Adrenal gland (tissue), 12 donors: Measurements from ENCODE around the gene GALNT9. TPM values are rescaled to one million over a fixed set of nuclear protein-coding genes. Genes with fewer than 3 reads are reported as not detected.

ENCODE experiments used
- DNase-seq, 7 donors: peaks; one replicate each; pipeline ENCODE4 v3.0.0-alpha.2; 2019 to 2020
- H3K27ac ChIP-seq, 5 donors: fragments of 200-600 bp; sonication (generic) in 4 of 5; 1 replicate in 3 of 5; 2 replicates in 2 of 5; pipeline versions ENCODE4 v1.5.1 to v1.8.0; 2016 to 2020; ENCODE audit warnings: mild to moderate bottlenecking in 1 of 5
- H3K27me3 ChIP-seq: fragments of 200-600 bp; 2 replicates; pipeline ENCODE4 v1.8.0; 2021
- H3K36me3 ChIP-seq, 2 donors: fragments of 200-600 bp; replicated peaks in 1 of 2; 1 replicate in 1 of 2; 2 replicates in 1 of 2; pipeline versions ENCODE4 v1.5.1 to v1.8.0; 2018 to 2022
- H3K4me1 ChIP-seq, 2 donors: fragments of 200-600 bp; replicated peaks in 1 of 2; 1 replicate in 1 of 2; 2 replicates in 1 of 2; pipeline versions ENCODE4 v1.5.1 to v1.8.0; 2018 to 2021
- H3K4me3 ChIP-seq, 4 donors: fragments of 200-600 bp; sonication (generic) in 3 of 4; one replicate each; pipeline ENCODE4 v1.5.1; 2016 to 2018
- H3K9me3 ChIP-seq, 3 donors: fragments of 200-600 bp; sonication (generic) in 1 of 3; replicated peaks in 1 of 3; 1 replicate in 2 of 3; 2 replicates in 1 of 3; pipeline versions ENCODE4 v1.5.1 to v1.8.0; 2016 to 2021
- CTCF ChIP-seq, 6 experiments: fragments of 450-650 bp in 4 of 6; fragments of 200-600 bp in 2 of 6; sonication (generic) in 1 of 6; IDR thresholded peaks; 1 replicate in 5 of 6; 2 replicates in 1 of 6; pipeline versions ENCODE4 v1.5.1 to v1.8.0; 2016 to 2021; ENCODE audit warnings: antibody characterized with exemption in 6 of 6, mild to moderate bottlenecking in 2 of 6, moderate library complexity in 1 of 6
- POLR2A ChIP-seq, 2 donors: fragments of 450-650 bp; IDR thresholded peaks; one replicate each; pipeline ENCODE4 v1.6.1; 2017; ENCODE audit warnings: antibody characterized with exemption in 2 of 2, mild to moderate bottlenecking in 2 of 2, moderate library complexity in 1 of 2
- WGBS, 4 donors: extraction: QIAGEN DNeasy Blood & Tissue Kit in 2 of 4; methylation state at CpG; one replicate each; pipeline versions ENCODE4 v1.1.5 to v1.1.7; 2013 to 2017; 5-methylcytosine and 5-hydroxymethylcytosine counted together
- intact Hi-C, 2 donors: fragments of 100-400 bp; cut with DNase I; formaldehyde crosslinking; loops; one replicate each; pipeline versions ENCODE4 v1.14.1 to v1.15.0; 2022 to 2023
- polyA plus RNA-seq, 3 donors: library from polyadenylated mRNA; stranded (reverse); fragments of 200-250 nt in 2 of 3; fragments of 350-450 nt in 1 of 3; fragmentation: Illumina TruSeq in 1 of 3; extraction: RNeasy Lipid Tissue Mini Kit (QIAGEN cat#74804) in 1 of 3; gene quantifications; one replicate each; pipeline ENCODE4 v1.2.3, GENCODE V29; 2013 to 2014
- total RNA-seq, 9 donors: library from RNA; depleted of rRNA in 4 of 9; stranded (reverse); fragments of >200 nt in 4 of 9; fragments of 120-200 nt in 1 of 9; fragmentation: NEBNext Ultra II Directional in 1 of 9; extraction: Animal tissue kit (Norgen Biotek cat#: 25700) in 1 of 9; gene quantifications; one replicate each; pipeline versions ENCODE4 v1.1.0 to v1.2.4, GENCODE V29; 2013 to 2023
- donor health status: healthy with polysubstance abuse.
- donor health status: Bipolar disorder and iron deficiency.
- donor health status: DM: yes; HTN: yes; CAD: no.
- donor health status: DM: no; HTN: no; CAD: no.
- donor health status: DM: no; HTN: no; CAD: no.
- donor health status: DM: yes; HTN: yes; CAD: no.

The GALNT9 gene
- total and polyA plus RNA-seq, 12 donors, result 0.44 to 7.8 (median 1.2) TPM; not detected in 1

- TF ChIP-seq POLR2A (IDR thresholded peaks at IDR 0.05), result no peak
- no peak for TF ChIP-seq CTCF (IDR thresholded peaks at IDR 0.05)
- Histone ChIP-seq H3K36me3 (no peaks in the 10 kb centered on the region), H3K27me3 (peaks cover 9% of the 10 kb centered on the region), H3K4me1 (no peaks in the 10 kb centered on the region), H3K9me3 (no peaks in the 10 kb centered on the region), H3K4me3 (no peak overlapping the region), H3K27ac (no peak overlapping the region)
- intact Hi-C loops, result no loop called here
- no peak for DNase-seq
- WGBS, 4 donors, result 87 to 89% (median 88%) methylated on average over 18 to 21 of the region's 21 CpGs
These were observed 147.1 kb downstream of the GALNT9 start for GRCh38 chr12:132182206-132182710.

- no peaks in the 10 kb centered on the region for H3K4me1 ChIP-seq
- TF ChIP-seq POLR2A (IDR thresholded peaks at IDR 0.05), result no peak
- no peak for TF ChIP-seq CTCF (IDR thresholded peaks at IDR 0.05)
- no peaks in the 10 kb centered on the region for H3K9me3 ChIP-seq
- intact Hi-C loops, result no loop called here
- no peak overlapping the region for H3K4me3 ChIP-seq
- peaks cover 13% of the 10 kb centered on the region for H3K27me3 ChIP-seq
- WGBS, 4 donors, result 72 to 79% (median 76%) methylated on average over 17 to 33 of the region's 33 CpGs
- no peak for DNase-seq
- H3K36me3 ChIP-seq, result no peaks in the 10 kb centered on the region
- no peak overlapping the region for H3K27ac ChIP-seq
These were observed 147.7 kb downstream of the GALNT9 start for GRCh38 chr12:132181570-132182200.

- TF ChIP-seq CTCF (IDR thresholded peaks at IDR 0.05), result no peak
- no peak for TF ChIP-seq POLR2A (IDR thresholded peaks at IDR 0.05)
- DNase-seq, result no peak
- Histone ChIP-seq H3K4me3 (no peak overlapping the region), H3K27me3 (peaks cover 18% of the 10 kb centered on the region), H3K36me3 (no peaks in the 10 kb centered on the region), H3K27ac (no peak overlapping the region), H3K4me1 (no peaks in the 10 kb centered on the region), H3K9me3 (no peaks in the 10 kb centered on the region)
- intact Hi-C loops, result no loop called here
- WGBS, 4 donors, result 80 to 85% (median 84%) methylated on average over 25 to 30 of the region's 30 CpGs
These were observed 148.5 kb downstream of the GALNT9 start for GRCh38 chr12:132180648-132181546.
